HG02852 (cell line): ENCODE measurements around the gene MYL6B.
"Not testable (repeated sequence)": the region's sequence is repeated elsewhere in the genome, so short reads cannot be mapped to it uniquely, and the experiment has no call there.

ENCODE experiments used
- ATAC-seq: cut with Tn5 transposase; IDR thresholded peaks from one replicate; pipeline ENCODE4 v1.9.1; 2021; ENCODE audit warnings: mild to moderate bottlenecking, moderate library complexity; ENCODE audit not compliant: unreplicated experiment

MYL6B gene

GRCh38 chr12:56152132-56152755 is at the start of gene MYL6B:
TSS of gene MYL6B (plus strand) at chr12:56152587. CDS start at chr12:56153919, 1,332 bp downstream.
- peak; percentile 91 for ATAC-seq

DNA sequence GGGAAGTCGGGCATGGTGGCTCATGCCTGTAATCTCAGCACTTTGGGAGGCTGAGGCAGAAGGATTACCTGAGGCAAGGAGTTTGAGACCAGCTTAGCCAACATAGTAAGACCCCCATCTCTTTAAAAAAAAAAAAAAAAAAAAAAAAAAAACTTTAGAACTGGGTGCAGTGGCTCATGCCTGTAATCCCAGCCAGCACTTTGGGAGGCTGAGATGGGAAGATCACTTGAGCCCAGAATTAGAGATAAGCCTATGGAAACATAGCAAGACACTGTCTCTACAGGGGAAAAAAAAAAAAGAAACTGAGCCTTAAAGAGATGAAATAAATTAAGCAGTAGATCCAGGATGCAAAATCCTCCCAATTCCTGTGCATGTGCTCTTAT is 49.7 kb upstream of the MYL6B start:
- no peak for ATAC-seq

DNA sequence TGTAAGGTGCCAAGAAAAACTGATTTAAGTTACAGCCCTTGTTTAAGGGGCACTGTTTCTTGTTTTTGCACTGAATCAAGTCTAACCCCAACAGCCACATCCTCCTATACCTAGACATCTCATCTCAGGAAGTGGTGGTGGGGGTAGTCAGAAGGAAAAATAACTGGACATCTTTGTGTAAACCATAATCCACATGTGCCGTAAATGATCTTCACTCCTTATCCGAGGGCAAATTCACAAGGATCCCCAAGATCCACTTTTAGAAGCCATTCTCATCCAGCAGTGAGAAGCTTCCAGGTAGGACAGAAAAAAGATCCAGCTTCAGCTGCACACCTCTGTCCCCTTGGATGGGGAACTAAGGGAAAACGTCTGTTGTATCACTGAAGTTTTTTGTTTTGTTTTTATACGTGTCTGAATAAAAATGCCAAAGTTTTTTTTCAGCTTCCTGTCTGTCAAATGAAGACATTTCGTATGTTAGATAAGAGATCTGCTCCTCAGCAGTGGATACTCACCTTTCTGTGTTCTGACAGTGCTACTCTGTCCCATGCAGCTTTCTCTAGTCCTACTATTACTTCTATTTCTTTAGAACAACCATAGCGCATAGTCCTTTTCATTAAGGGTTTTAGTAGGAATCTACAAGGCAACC is 49.2 kb upstream of the MYL6B start:
- no peak for ATAC-seq

GRCh38 chr12:56103823-56104108 is 48.6 kb upstream of the MYL6B start:
- ATAC-seq = no peak

DNA sequence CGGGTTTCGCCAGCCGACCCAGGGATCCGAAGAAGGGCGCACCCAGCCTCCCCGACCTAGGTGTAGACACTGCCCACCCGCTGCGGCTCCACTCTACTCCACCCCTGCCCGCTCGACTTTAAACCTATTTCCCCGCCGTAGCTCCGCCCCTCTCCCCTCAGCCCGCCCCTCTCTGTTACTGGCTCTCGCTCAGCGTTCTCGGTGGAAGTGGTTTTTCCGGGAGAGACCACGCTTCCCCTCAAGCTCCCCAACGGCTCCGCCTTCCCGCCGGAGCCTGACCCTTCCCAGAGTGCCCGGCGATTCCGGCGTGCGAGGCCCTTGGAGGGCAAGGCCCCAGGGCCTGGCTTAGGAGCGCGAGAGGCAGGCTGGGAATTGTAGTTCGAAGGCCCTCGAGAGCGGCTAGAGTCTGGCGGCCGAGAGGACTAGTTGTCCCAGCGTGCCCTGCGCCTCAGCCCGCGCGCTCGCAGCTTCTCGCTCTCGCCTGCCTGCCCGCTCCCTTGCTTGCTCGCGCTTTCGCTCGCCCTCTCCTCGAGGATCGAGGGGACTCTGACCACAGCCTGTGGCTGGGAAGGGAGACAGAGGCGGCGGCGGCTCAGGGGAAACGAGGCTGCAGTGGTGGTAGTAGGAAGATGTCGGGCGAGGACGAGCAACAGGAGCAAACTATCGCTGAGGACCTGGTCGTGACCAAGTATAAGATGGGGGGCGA is 48.1 kb upstream of the MYL6B start, which contains the start of gene PA2G4:
PA2G4 (plus strand) TSS at position 451 of the 706 bp plus-strand sequence; CDS start at position 630, 179 bp downstream.
- ATAC-seq = peak; percentile 96

DNA sequence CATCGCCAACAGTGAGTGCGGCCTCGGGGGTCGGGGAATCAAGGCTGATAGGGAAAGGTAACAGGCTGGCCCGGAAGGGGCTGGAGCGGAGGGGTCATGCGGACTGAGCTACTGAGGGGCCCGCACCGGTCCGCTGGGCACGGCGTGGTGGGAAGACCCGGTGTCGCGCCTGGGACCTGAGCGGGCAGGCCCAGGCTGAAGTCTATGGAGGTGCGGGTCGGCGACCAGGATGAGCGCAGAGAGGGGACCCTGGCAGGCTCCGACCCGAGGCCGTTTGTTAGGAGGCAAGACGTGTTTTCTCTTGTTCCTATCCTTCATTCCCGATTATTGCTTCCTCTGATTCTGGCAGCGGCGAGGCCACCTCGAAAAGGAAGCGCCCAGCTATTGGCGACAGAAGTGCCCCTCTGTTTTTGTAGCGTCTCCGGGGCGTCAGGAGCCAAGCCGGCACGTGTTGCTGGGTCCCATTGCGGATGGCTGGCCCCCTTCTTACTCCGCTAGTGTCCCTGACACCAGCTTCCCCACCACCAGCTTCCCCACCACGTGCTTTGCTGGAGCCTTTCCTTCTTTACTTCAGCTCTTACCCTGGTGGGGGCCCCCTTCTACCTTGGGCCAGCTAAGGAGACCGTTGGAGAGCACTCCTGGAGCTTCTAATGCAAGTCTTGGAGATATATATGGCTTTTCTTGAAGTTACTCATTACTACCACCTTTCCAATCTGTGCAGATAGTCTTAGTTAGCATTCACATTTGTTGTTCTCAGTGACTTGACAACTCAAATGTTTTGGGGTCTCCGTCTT is 47.4 kb upstream of the MYL6B start:
- peak; percentile 15 for ATAC-seq

GRCh38 chr12:56105609-56105902 is 46.8 kb upstream of the MYL6B start:
- ATAC-seq = no peak

DNA sequence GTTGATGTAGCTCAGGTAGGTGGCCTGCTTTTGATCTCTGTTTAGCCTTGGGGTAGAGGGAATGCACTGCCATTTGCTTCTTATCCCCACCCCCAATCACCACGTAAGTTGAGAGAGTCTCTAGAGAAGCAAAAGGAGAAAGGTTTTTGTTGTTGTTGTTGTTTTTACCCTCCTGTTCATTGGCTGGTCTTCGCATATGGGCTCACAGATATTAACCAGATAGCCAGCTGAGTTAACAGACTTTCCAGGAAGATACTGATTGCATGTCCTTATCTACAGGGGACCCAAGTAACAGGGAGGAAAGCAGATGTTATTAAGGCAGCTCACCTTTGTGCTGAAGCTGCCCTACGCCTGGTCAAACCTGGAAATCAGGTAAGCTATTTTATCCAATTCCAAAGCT is 45.1 kb upstream of the MYL6B start:
- no peak for ATAC-seq

DNA sequence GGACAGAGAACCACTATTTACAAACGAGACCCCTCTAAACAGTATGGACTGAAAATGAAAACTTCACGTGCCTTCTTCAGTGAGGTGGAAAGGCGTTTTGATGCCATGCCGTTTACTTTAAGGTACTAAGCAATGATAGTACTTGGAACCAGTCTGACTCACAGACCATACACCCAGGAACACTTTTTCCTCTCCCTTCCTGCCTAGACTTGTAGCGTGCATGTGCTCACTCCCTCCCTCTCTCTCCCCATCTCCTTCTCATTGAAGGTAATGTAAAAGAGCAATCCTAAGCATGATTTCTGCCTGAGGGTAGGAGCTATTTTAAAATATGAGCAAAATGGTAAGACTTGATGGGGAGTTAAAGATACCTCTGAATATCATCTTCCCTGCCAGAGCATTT is 41.8 kb upstream of the MYL6B start:
- no peak for ATAC-seq

DNA sequence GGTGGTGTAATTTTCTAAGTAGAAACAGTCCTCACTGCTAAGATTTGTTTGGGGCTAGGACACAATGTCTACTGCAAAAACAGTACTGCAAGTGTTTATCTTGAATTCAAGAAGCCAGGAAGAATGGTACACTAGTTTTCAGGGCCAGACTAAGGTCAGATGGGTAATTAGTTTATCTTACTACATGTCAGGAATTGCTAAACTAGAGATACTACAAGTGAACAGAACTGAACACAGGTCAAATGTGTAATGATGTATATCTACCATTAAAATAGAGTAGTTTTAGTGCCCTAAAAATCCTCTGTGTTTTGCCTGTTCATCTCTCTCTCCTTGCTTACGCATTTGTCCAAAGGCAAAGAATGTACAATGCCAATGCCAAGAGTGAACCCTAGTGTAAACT is 38.3 kb upstream of the MYL6B start:
- ATAC-seq = no peak

DNA sequence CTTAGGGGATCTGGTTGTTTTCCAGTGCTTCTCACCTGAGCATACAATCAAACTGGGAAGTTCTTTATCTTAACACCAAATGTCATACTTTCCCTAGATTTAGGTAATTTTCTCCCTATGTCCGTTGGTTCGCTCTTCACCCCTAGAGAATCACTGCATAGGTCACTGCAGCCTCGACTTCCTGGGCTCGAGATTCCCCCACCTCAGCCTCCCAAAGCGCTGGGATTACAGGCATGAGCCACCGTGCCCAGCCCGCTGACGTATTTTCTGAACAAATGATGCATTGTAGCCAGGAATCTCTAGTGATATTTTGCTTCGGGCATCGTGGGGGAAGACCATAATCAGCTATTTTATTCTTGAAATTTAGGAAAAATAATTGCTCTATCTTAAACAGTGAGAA is 37.1 kb upstream of the MYL6B start:
- ATAC-seq = no peak

DNA sequence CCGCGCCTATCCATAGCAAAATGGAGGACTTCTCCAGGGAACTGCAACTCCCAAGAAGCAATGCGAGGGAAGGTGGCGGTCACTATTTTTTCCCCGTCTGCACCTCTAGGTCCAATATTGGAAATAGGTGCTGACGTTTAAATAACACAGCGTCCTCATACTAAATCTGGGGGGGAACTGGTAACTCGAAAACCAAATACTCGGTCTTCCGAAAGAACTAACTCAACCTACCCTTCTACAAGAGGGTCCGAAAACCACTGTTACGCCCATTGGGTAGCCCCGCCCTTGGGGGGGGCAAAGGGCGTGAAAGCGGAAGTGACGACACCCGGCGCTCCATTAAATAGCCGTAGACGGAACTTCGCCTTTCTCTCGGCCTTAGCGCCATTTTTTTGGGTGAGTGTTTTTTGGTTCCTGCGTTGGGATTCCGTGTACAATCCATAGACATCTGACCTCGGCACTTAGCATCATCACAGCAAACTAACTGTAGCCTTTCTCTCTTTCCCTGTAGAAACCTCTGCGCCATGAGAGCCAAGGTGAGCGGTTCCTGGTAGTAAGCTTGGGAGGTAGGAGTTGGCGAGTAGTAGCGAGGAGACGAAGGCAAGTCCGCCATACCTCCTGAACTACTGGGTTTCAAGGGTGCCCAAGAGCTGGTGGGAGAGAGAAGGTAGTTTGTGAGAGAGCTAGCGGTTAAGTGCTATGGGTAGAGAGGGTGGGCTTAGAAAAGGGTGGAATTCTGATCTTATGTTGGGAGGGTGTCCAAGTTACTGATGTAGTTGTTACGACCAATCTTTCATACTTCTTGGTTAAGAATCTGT is 35.9 kb upstream of the MYL6B start, which contains the start of gene RPL41:
RPL41 (plus strand) TSS at position 367 of the 815 bp plus-strand sequence.
- peak; percentile 36 for ATAC-seq

GRCh38 chr12:56117082-56117706 is 35.2 kb upstream of the MYL6B start:
- ATAC-seq = not testable (repeated sequence)

GRCh38 chr12:56117778-56118687 is 34.4 kb upstream of the MYL6B start, which contains the start of gene ZC3H10:
TSS of gene ZC3H10 (plus strand) at chr12:56118266. CDS start at chr12:56120563, 2,297 bp downstream.
- peak; percentile 88 for ATAC-seq

DNA sequence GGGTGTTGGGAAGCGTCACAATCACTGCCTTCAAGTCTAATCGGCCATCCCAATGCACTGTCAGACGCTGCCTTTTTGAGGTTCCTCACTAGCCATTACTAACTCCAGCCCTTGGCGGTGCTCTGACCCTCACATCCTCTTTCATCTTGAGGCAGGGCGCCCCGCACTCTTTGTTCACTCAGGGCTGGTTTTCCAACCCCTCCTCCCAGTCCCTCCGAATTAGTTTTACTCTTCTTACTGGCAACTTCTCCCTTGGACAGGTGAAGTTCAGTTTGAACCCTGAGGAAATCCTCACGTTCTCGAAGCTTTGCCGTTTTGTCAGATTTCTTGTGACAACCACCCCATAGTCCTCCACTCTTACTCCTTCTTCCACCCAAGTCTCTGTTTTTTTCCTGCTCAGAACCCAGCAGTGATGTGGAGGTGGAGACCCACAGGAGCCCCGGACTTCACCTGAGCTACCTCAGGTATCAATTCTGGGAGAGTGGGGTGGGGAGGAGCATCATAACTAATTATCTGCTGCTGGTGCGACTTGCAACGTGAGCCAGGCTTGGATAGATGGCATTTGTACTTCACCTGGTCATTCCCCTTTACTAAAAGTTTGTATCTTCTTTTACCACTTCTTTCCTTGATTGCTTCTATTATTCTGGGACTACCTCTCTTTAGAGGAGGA is 33.6 kb upstream of the MYL6B start:
- ATAC-seq = peak; percentile 2

DNA sequence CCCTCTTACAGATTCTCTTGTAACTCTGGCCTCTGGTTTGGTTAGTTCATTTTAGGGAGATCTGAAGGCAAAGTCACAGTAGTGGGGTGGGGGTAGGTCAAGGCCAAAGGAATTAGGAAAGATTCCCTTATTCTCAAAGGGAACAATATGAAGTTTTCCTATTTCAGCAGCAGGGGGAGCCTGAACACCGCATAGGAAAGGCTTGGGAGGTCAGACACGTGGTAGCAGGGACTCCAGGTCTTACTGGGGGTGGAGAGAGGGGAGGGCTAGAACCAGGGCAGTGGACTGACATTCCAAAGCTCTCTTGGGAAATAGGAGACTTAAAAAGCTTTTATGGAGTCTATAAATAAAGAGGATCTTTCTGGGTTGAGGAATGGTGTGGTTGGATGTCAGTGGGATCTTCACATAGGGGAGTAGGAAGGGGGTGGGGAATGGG is 33.0 kb upstream of the MYL6B start:
- no peak for ATAC-seq

DNA sequence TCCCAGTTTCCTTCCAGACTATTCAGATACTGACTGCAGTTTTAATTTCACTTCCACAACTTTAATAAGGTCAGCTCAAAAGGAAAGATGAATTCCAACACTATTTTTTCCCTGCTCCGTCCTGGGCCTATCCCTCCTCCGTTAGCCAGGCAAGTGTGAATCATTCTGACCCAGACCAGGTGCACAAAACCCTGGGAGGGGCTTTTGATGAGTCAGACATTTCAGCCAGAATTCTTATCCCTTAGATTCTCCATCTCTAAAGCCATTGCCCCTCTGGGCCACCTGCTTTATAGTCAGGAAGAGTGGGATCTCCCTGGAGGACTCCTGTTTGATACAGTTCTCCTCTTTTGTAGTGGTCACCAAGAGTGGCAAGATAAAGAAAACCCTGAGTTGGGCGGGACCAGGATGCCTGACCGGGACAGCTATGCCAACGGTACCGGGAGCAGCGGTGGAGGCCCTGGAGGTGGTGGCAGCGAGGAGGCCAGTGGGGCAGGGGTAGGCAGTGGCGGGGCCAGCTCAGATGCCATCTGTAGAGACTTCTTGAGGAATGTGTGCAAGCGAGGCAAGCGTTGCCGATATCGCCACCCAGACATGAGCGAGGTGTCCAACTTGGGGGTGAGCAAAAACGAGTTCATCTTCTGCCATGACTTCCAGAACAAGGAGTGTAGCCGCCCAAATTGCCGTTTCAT is 32.1 kb upstream of the MYL6B start:
- ATAC-seq = no peak
